ENCODE data around the gene IFNL2.

The IFNL2 gene

GRCh38 chr19:39270036-39270871 lies 2.1 kb downstream of the IFNL2 start:
- TF ChIP-seq REST (IDR thresholded peaks at IDR 0.05; ENCODE audit: low read depth): no peak
- TF ChIP-seq TEAD4 (IDR thresholded peaks at IDR 0.05): no peak
- no peak for TF ChIP-seq RAD21 (IDR thresholded peaks at IDR 0.05; ENCODE audit: low read depth)
- TF ChIP-seq MAX (IDR thresholded peaks at IDR 0.05): no peak
- no peak for TF ChIP-seq FOXM1 (IDR thresholded peaks at IDR 0.05; ENCODE audit: borderline replicate concordance, low read depth)
- no peak for TF ChIP-seq YY1 (IDR thresholded peaks at IDR 0.05; ENCODE audit: low read depth)
- no peak for TF ChIP-seq CREB1 (IDR thresholded peaks at IDR 0.05; ENCODE audit: low read depth)
- TF ChIP-seq CEBPB (IDR thresholded peaks at IDR 0.05): no peak
- TF ChIP-seq USF1 (IDR thresholded peaks at IDR 0.05): no peak
- no peak for TF ChIP-seq EP300 (IDR thresholded peaks at IDR 0.05; ENCODE audit: borderline replicate concordance)
- TF ChIP-seq ZBTB7A (IDR thresholded peaks at IDR 0.05; ENCODE audit: low read depth): no peak
- no peak for TF ChIP-seq EGR1 (IDR thresholded peaks at IDR 0.05)
- TF ChIP-seq TCF12 (IDR thresholded peaks at IDR 0.05; ENCODE audit: low read depth): no peak
- no peak for TF ChIP-seq TAF1 (IDR thresholded peaks at IDR 0.05; ENCODE audit: low read depth)
- no peak for TF ChIP-seq NFIC (IDR thresholded peaks at IDR 0.05)

GRCh38 chr19:39275578-39275977 lies 7.4 kb downstream of the IFNL2 start:
- no peak for TF ChIP-seq NFIC (IDR thresholded peaks at IDR 0.05)
- TF ChIP-seq YY1 (IDR thresholded peaks at IDR 0.05; ENCODE audit: low read depth): no peak
- no peak for TF ChIP-seq RAD21 (IDR thresholded peaks at IDR 0.05; ENCODE audit: low read depth)
- TF ChIP-seq CEBPB (IDR thresholded peaks at IDR 0.05): no peak
- TF ChIP-seq FOXM1 (IDR thresholded peaks at IDR 0.05; ENCODE audit: borderline replicate concordance, low read depth): no peak
- no peak for TF ChIP-seq ZBTB7A (IDR thresholded peaks at IDR 0.05; ENCODE audit: low read depth)
- no peak for TF ChIP-seq EGR1 (IDR thresholded peaks at IDR 0.05)
- no peak for TF ChIP-seq EP300 (IDR thresholded peaks at IDR 0.05; ENCODE audit: borderline replicate concordance)
- TF ChIP-seq REST (IDR thresholded peaks at IDR 0.05; ENCODE audit: low read depth): no peak

- no peak for TF ChIP-seq CREB1 (IDR thresholded peaks at IDR 0.05; ENCODE audit: low read depth)
- no peak for TF ChIP-seq TEAD4 (IDR thresholded peaks at IDR 0.05)
- TF ChIP-seq REST (IDR thresholded peaks at IDR 0.05; ENCODE audit: low read depth): no peak
- no peak for TF ChIP-seq TCF12 (IDR thresholded peaks at IDR 0.05; ENCODE audit: low read depth)
- no peak for TF ChIP-seq NFIC (IDR thresholded peaks at IDR 0.05)
- TF ChIP-seq FOXM1 (IDR thresholded peaks at IDR 0.05; ENCODE audit: borderline replicate concordance, low read depth): no peak
- no peak for TF ChIP-seq TAF1 (IDR thresholded peaks at IDR 0.05; ENCODE audit: low read depth)
- no peak for TF ChIP-seq RAD21 (IDR thresholded peaks at IDR 0.05; ENCODE audit: low read depth)
- no peak for TF ChIP-seq EGR1 (IDR thresholded peaks at IDR 0.05)
- TF ChIP-seq EP300 (IDR thresholded peaks at IDR 0.05; ENCODE audit: borderline replicate concordance): no peak
- no peak for TF ChIP-seq MAX (IDR thresholded peaks at IDR 0.05)
Measured at GRCh38 chr19:39276740-39277139, 8.5 kb downstream of the IFNL2 start.

- TF ChIP-seq YY1 (IDR thresholded peaks at IDR 0.05; ENCODE audit: low read depth): no peak
- TF ChIP-seq TCF12 (IDR thresholded peaks at IDR 0.05; ENCODE audit: low read depth): no peak
- TF ChIP-seq TAF1 (IDR thresholded peaks at IDR 0.05; ENCODE audit: low read depth): no peak
- TF ChIP-seq REST (IDR thresholded peaks at IDR 0.05; ENCODE audit: low read depth): no peak
- no peak for TF ChIP-seq CREB1 (IDR thresholded peaks at IDR 0.05; ENCODE audit: low read depth)
- TF ChIP-seq CEBPB (IDR thresholded peaks at IDR 0.05): no peak
- TF ChIP-seq EP300 (IDR thresholded peaks at IDR 0.05; ENCODE audit: borderline replicate concordance): no peak
- TF ChIP-seq EGR1 (IDR thresholded peaks at IDR 0.05): no peak
- no peak for TF ChIP-seq RAD21 (IDR thresholded peaks at IDR 0.05; ENCODE audit: low read depth)
- no peak for TF ChIP-seq NFIC (IDR thresholded peaks at IDR 0.05)
- no peak for TF ChIP-seq TEAD4 (IDR thresholded peaks at IDR 0.05)
- TF ChIP-seq MAX (IDR thresholded peaks at IDR 0.05): no peak
- TF ChIP-seq USF1 (IDR thresholded peaks at IDR 0.05): no peak
- TF ChIP-seq ZBTB7A (IDR thresholded peaks at IDR 0.05; ENCODE audit: low read depth): no peak
- TF ChIP-seq FOXM1 (IDR thresholded peaks at IDR 0.05; ENCODE audit: borderline replicate concordance, low read depth): no peak
Measured at GRCh38 chr19:39277598-39277997, 9.4 kb downstream of the IFNL2 start.

Measured in Ishikawa (cell line).